Pancreas (tissue), 10 donors: ENCODE measurements around the gene PROKR1. TPM values are rescaled to one million over a fixed set of nuclear protein-coding genes. Genes with fewer than 3 reads are reported as not detected.

Experiments
- ATAC-seq, 4 donors: fragments of 200-7000 bp; cut with Tn5 transposase; one replicate each; pipeline versions ENCODE4 v1.8.0 to v1.9.1; 2020; ENCODE audit warnings: mild to moderate bottlenecking in 4 of 4, moderate library complexity in 4 of 4
- DNase-seq, 6 donors: peaks; one replicate each; pipeline ENCODE4 v3.0.0-alpha.2; 2020
- FAIRE-seq: peaks from 2 replicates; lab custom pipeline; 2012; peaks lifted over from hg19 to GRCh38; lab: Jason Lieb, UNC
- H3K27ac ChIP-seq, 4 donors: fragments of 200-600 bp; sonication (generic); 1 replicate in 3 of 4; 2 replicates in 1 of 4; pipeline versions ENCODE4 v1.5.0 to v1.8.0; 2020
- H3K27me3 ChIP-seq, 4 donors: fragments of 200-600 bp; one replicate each; pipeline ENCODE4 v1.8.0; 2021
- H3K36me3 ChIP-seq, 3 donors: fragments of 200-600 bp; sonication (generic) in 1 of 3; one replicate each; pipeline versions ENCODE4 v1.5.0 to v1.8.0; 2020 to 2021
- H3K4me1 ChIP-seq, 3 donors: fragments of 200-600 bp; one replicate each; pipeline ENCODE4 v1.8.0; 2021
- H3K4me3 ChIP-seq, 4 donors: fragments of 200-600 bp; sonication (generic) in 2 of 4; one replicate each; pipeline versions ENCODE4 v1.5.0 to v1.8.0; 2020 to 2021
- H3K9me3 ChIP-seq, 4 donors: fragments of 200-600 bp; one replicate each; pipeline ENCODE4 v1.8.0; 2021
- CTCF ChIP-seq, 4 donors: fragments of 200-600 bp; sonication (generic) in 3 of 4; IDR thresholded peaks; one replicate each; pipeline versions ENCODE4 v1.5.0 to v1.8.0; 2021; ENCODE audit warnings: antibody characterized with exemption in 4 of 4
- WGBS, 2 donors: extraction: QIAGEN DNeasy Blood & Tissue Kit; methylation state at CpG; one replicate each; pipeline ENCODE4 v1.1.7; 2013; 5-methylcytosine and 5-hydroxymethylcytosine counted together
- intact Hi-C, 3 donors: fragments of 100-400 bp; cut with DNase I; formaldehyde crosslinking; loops; one replicate each; pipeline versions ENCODE4 v1.11.1 to v1.14.2; 2022
- polyA plus RNA-seq, 2 donors: library from polyadenylated mRNA; stranded (reverse); fragments of 200-250 nt; gene quantifications; one replicate each; pipeline ENCODE4 v1.2.3, GENCODE V29; 2013
- total RNA-seq, 6 donors: library from RNA; stranded (reverse); fragmentation: NEBNext Ultra II Directional in 4 of 6; extraction: Animal tissue kit (Norgen Biotek cat#: 25700) in 4 of 6; gene quantifications; one replicate each; pipeline versions ENCODE4 v1.2.1 to v1.2.4, GENCODE V29; 2021 to 2023
- donor health status: healthy with polysubstance abuse.
- donor health status: DM: no; HTN: no; CAD: no; lungs with moderate emphysema.
- donor health status: DM: no; HTN: no; CAD: no.
- donor health status: control.
- donor health status: control.
- donor health status: Bipolar disorder and iron deficiency.
- donor health status: DM: yes; HTN: yes; CAD: no.
- donor health status: DM: no; HTN: no; CAD: no.
- donor health status: DM: no; HTN: no; CAD: no.
- donor health status: DM: yes; HTN: yes; CAD: no.

The PROKR1 gene
- total and polyA plus RNA-seq, 8 donors, result 0.02 to 0.04 TPM; not detected in 6

GRCh38 chr2:68706637-68707036, 63.3 kb downstream of the PROKR1 start:
- FAIRE-seq (no peak), ATAC-seq (no peak), DNase-seq (no peak)
- whole genome bisulfite sequencing, 2 donors, result 62 to 81% methylated on average over 3 of the region's 3 CpGs
- intact Hi-C loops, result no loop called here
- peaks cover 0 to 4% (median 0%) of the 10 kb centered on the region in 3 donors for H3K4me1 ChIP-seq
- H3K9me3 ChIP-seq, result no peaks in the 10 kb centered on the region
- no peak overlapping the region for H3K27ac ChIP-seq
- no peak for TF ChIP-seq CTCF (IDR thresholded peaks at IDR 0.05)
- H3K27me3 ChIP-seq, result no peaks in the 10 kb centered on the region
- H3K36me3 ChIP-seq, result no peaks in the 10 kb centered on the region
- H3K4me3 ChIP-seq, result no peak overlapping the region

Other genes with a start within 250 kb of the PROKR1 start
- 1 to 10 TPM in 1 of 6 donors, under 1 TPM in 5; 0.46 to 1.1 (median 0.82) TPM for gene FBXO48, start 176.3 kb upstream of the PROKR1 start, total RNA-seq
- gene FBXO48, start 176.3 kb upstream of the PROKR1 start, polyA plus RNA-seq, result under 1 TPM; 0.53 to 0.56 TPM
- 1 to 10 TPM; 1.4 to 4.2 (median 2.1) TPM for gene APLF, start 176.0 kb upstream of the PROKR1 start, total RNA-seq
- gene APLF, start 176.0 kb upstream of the PROKR1 start, polyA plus RNA-seq, result 1 to 10 TPM in 1 of 2 donors, under 1 TPM in 1; 0.85 to 1.1 TPM
- gene ARHGAP25, start 91.2 kb downstream of the PROKR1 start, total RNA-seq, result 1 to 10 TPM; 1.4 to 8.4 (median 2.0) TPM
- 1 to 10 TPM; 1.4 to 3.6 TPM for gene ARHGAP25, start 91.2 kb downstream of the PROKR1 start, polyA plus RNA-seq
- not detected for gene BMP10, start 227.8 kb downstream of the PROKR1 start, total RNA-seq
- not detected for gene BMP10, start 227.8 kb downstream of the PROKR1 start, polyA plus RNA-seq